Measurements from ENCODE around the gene CYP3A7. TPM values are rescaled to one million over a fixed set of nuclear protein-coding genes. Genes with fewer than 3 reads are reported as not detected.
A peak's percentile ranks its signal among the peaks of the same experiment; 100 is the strongest.
"Not testable (repeated sequence)": the region's sequence is repeated elsewhere in the genome, so short reads cannot be mapped to it uniquely, and the experiment has no call there.

Gene CYP3A7
- polyA plus RNA-seq, 2 of the 4 experiments (the other 2 are of a cell fraction) = 0.14 to 0.16 TPM

GRCh38 chr7:99707096-99707495 is 27.9 kb downstream of the CYP3A7 start:
- Histone ChIP-seq H3K9me3 (no peaks in the 10 kb centered on the region), H3K4me3 (no peak overlapping the region), H3K27ac (no peak overlapping the region), H3K4me1 (no peaks in the 10 kb centered on the region), H3K4me2 (no peak overlapping the region)
- TF ChIP-seq ATOH8 (CRISPR knock-in tag; IDR thresholded peaks at IDR 0.05; ENCODE audit: low read depth) (no peak), MYC (IDR thresholded peaks at IDR 0.05; ENCODE audit: borderline replicate concordance, low read length) (no peak), EHMT2 (IDR thresholded peaks at IDR 0.05; ENCODE audit: low read depth) (no peak), CHD2 (IDR thresholded peaks at IDR 0.05; ENCODE audit: low read length, partially characterized antibody) (no peak), JUNB (IDR thresholded peaks at IDR 0.05) (no peak), NFE2L2 (conservative IDR thresholded peaks at IDR 0.05; ENCODE audit: low read length) (no peak), CTCF (IDR thresholded peaks at IDR 0.05) (no peak), FOSB (CRISPR knock-in tag; IDR thresholded peaks at IDR 0.05) (no peak), NR3C1 (IDR thresholded peaks at IDR 0.05) (no peak), RFX5 (IDR thresholded peaks at IDR 0.05) (no peak), PBX3 (IDR thresholded peaks at IDR 0.05) (no peak), HOXB5 (CRISPR knock-in tag; IDR thresholded peaks at IDR 0.05) (no peak), FOSL2 (IDR thresholded peaks at IDR 0.05) (no peak), FOSL2 (CRISPR knock-in tag; IDR thresholded peaks at IDR 0.05) (no peak), ZSCAN20 (CRISPR knock-in tag; IDR thresholded peaks at IDR 0.05) (no peak), RAD21 (conservative IDR thresholded peaks at IDR 0.05 in 1 of 2, IDR thresholded peaks at IDR 0.05 in 1 of 2) (no peak)
- DNase-seq (ENCODE audit: low read depth in 1 of 2, low spot score in 1 of 2) (no peak), ATAC-seq (no peak), FAIRE-seq (no peak)
- ChIA-PET CTCF (no interaction called here), POLR2A (no interaction called here)
- WGBS (ENCODE audit: missing lambda C conversion rate) = 70% methylated on average over 1 of the region's 1 CpG

- 29% methylated on average over 5 of the region's 5 CpGs for WGBS (ENCODE audit: missing lambda C conversion rate)
- DNase-seq (ENCODE audit: low read depth in 1 of 2, low spot score in 1 of 2) = no peak
These were observed 35.0 kb downstream of the CYP3A7 start for GRCh38 chr7:99699946-99700345.

GRCh38 chr7:99698867-99699730 is 35.9 kb downstream of the CYP3A7 start:
- H3K4me3 ChIP-seq = peak overlapping the region; percentile 29; the same call in 2 of the 3 replicates
- peak; percentile 97 for ATAC-seq
- peak in 1 of 2 experiments; percentile 57 for DNase-seq (ENCODE audit: low read depth in 1 of 2, low spot score in 1 of 2)
- H3K4me2 ChIP-seq = peak overlapping the region; percentile 89
- CTCF ChIA-PET = interaction anchor here (0.7 to 0.9 kb wide), 2 partner anchors 68 to 75 kb away, joined by 3 read pairs; no protein-coding TSS in a partner anchor
- 8% methylated on average over 6 of the region's 6 CpGs for WGBS (ENCODE audit: missing lambda C conversion rate)
- FAIRE-seq = peak; percentile 80
- H3K9me3 ChIP-seq, POLR2A ChIA-PET: not testable (repeated sequence)
- peak overlapping the region; percentile 79 to 81 for H3K27ac ChIP-seq
- peaks cover 34% of the 10 kb centered on the region for H3K4me1 ChIP-seq

More at GRCh38 chr7:99699946-99700345, 35.0 kb downstream of the CYP3A7 start:
- peak overlapping the region; percentile 89 for H3K4me2 ChIP-seq
- POLR2A ChIA-PET = no interaction called here
- CTCF ChIA-PET = interaction anchor here (0.7 kb wide), 1 partner anchor 74 kb away, joined by 3 read pairs; no protein-coding TSS in a partner anchor
- peaks cover 26% of the 10 kb centered on the region for H3K4me1 ChIP-seq
- ATAC-seq (peak; percentile 55 to 75), FAIRE-seq (no peak)
- no peaks in the 10 kb centered on the region for H3K9me3 ChIP-seq
- peak overlapping the region; percentile 77 to 81; a peak in 5 of 6 replicates for H3K27ac ChIP-seq
- no peak overlapping the region for H3K4me3 ChIP-seq
- no peak for TF ChIP-seq HES2 (IDR thresholded peaks at IDR 0.05)
- TF ChIP-seq FOSL2 (IDR thresholded peaks at IDR 0.05) = no peak
- TF ChIP-seq FOSL2 (CRISPR knock-in tag; IDR thresholded peaks at IDR 0.05) = no peak
- no peak for TF ChIP-seq PHF8 (IDR thresholded peaks at IDR 0.05; ENCODE audit: borderline replicate concordance, low read depth)
- TF ChIP-seq RNF2 (IDR thresholded peaks at IDR 0.05; ENCODE audit: borderline replicate concordance, low read depth) = no peak
- no peak for TF ChIP-seq JUNB (IDR thresholded peaks at IDR 0.05)
- TF ChIP-seq EP300 (IDR thresholded peaks at IDR 0.05) = no peak
- no peak for TF ChIP-seq RAD21 (conservative IDR thresholded peaks at IDR 0.05 in 1 of 2, IDR thresholded peaks at IDR 0.05 in 1 of 2)
- TF ChIP-seq CHD4 (IDR thresholded peaks at IDR 0.05; ENCODE audit: borderline replicate concordance) = no peak
- no peak for TF ChIP-seq HEYL (CRISPR knock-in tag; IDR thresholded peaks at IDR 0.05)
- no peak for TF ChIP-seq HOXB13 (CRISPR knock-in tag; IDR thresholded peaks at IDR 0.05; ENCODE audit: low read depth)
- TF ChIP-seq RCOR1 (IDR thresholded peaks at IDR 0.05; ENCODE audit: low read depth, low read length) = no peak
- TF ChIP-seq EHMT2 (IDR thresholded peaks at IDR 0.05; ENCODE audit: low read depth) = no peak
- TF ChIP-seq HOXA7 (CRISPR knock-in tag; IDR thresholded peaks at IDR 0.05) = no peak
- no peak for TF ChIP-seq FOXS1 (CRISPR knock-in tag; IDR thresholded peaks at IDR 0.05)
- TF ChIP-seq ZC3H11A (IDR thresholded peaks at IDR 0.05) = no peak

Measured in A549 (cell line).